Endodermal cell (in vitro differentiated cells): Measurements from ENCODE around the gene RIMBP2. TPM values are rescaled to one million over a fixed set of nuclear protein-coding genes. Genes with fewer than 3 reads are reported as not detected.

Source experiments
- DNase-seq: peaks from one replicate; pipeline ENCODE4 v3.0.0-alpha.2; 2017
- H3K27ac ChIP-seq: 2 replicates; pipeline ENCODE4 v1.5.1; 2013; ENCODE audit warnings: mild to moderate bottlenecking, low read depth, low read length, moderate library complexity
- H3K27me3 ChIP-seq: 2 replicates; pipeline ENCODE4 v1.6.1; 2013; ENCODE audit warnings: mild to moderate bottlenecking, low read length, moderate library complexity; ENCODE audit not compliant: insufficient read depth, control insufficient read depth, poor library complexity, severe bottlenecking
- H3K36me3 ChIP-seq: 2 replicates; pipeline ENCODE4 v1.7.0; 2013; ENCODE audit warnings: mild to moderate bottlenecking, low read length, moderate library complexity; ENCODE audit not compliant: control insufficient read depth, insufficient read depth
- H3K4me1 ChIP-seq: one replicate; pipeline ENCODE4 v1.7.0; 2013; ENCODE audit warnings: low read length; ENCODE audit not compliant: control insufficient read depth, insufficient read depth
- H3K4me3 ChIP-seq: 2 replicates; pipeline ENCODE4 v1.5.1; 2013; ENCODE audit warnings: mild to moderate bottlenecking, low read length, moderate library complexity
- H3K9ac ChIP-seq: 2 replicates; pipeline ENCODE4 v1.6.1; 2013; ENCODE audit warnings: mild to moderate bottlenecking, low read length, moderate library complexity; ENCODE audit not compliant: poor library complexity, severe bottlenecking; ENCODE audit errors: extremely low read depth
- H3K9me3 ChIP-seq: 2 replicates; pipeline ENCODE4 v1.6.1; 2013; ENCODE audit warnings: mild to moderate bottlenecking, low read length, moderate library complexity; ENCODE audit not compliant: control insufficient read depth
- H3K27ac Mint-ChIP-seq: 2 replicates; pipeline ENCODE4 v1.8.0; 2020; ENCODE audit warnings: mixed read lengths
- H3K27me3 Mint-ChIP-seq: 2 replicates; pipeline ENCODE4 v1.8.0; 2021; ENCODE audit warnings: mild to moderate bottlenecking, mixed read lengths; ENCODE audit not compliant: insufficient read depth
- H3K36me3 Mint-ChIP-seq: 2 replicates; pipeline ENCODE4 v1.8.0; 2020; ENCODE audit warnings: low read depth, mixed read lengths
- H3K4me1 Mint-ChIP-seq: 2 replicates; pipeline ENCODE4 v1.8.0; 2020; ENCODE audit warnings: mixed read lengths
- H3K4me3 Mint-ChIP-seq: 2 replicates; pipeline ENCODE4 v1.8.0; 2020; ENCODE audit warnings: mild to moderate bottlenecking, moderate library complexity, mixed read lengths
- H3K9me3 Mint-ChIP-seq: 2 replicates; pipeline ENCODE4 v1.8.0; 2020; ENCODE audit warnings: mild to moderate bottlenecking, mixed read lengths
- WGBS, 2 experiments: methylation state at CpG; one replicate each; pipeline versions ENCODE4 v1.1.5 to v1.1.7; 2013; ENCODE audit warnings: missing lambda C conversion rate in 2 of 2, mixed read lengths in 1 of 2; ENCODE audit not compliant: insufficient coverage in 1 of 2, insufficient read length in 1 of 2; 5-methylcytosine and 5-hydroxymethylcytosine counted together
- total RNA-seq, 2 donors: library from RNA; stranded (reverse); fragmentation: NEBNext Ultra II Directional in 1 of 2; extraction: Animal tissue kit (Norgen Biotek cat#: 25700) in 1 of 2; gene quantifications; 2 replicates in 1 of 2; 3 replicates in 1 of 2; pipeline ENCODE4 v1.2.1, GENCODE V29; 2021
- TF ChIP-seq, protein P1 (sequence below): fragments of 200-600 bp; sonication (generic); conservative IDR thresholded peaks from 2 replicates; pipeline ENCODE4 v1.5.0; 2021; ENCODE audit warnings: antibody characterized with exemption, mild to moderate bottlenecking

The RIMBP2 gene
- total RNA-seq, 2 donors from 2014 or later, result 0.13 to 3.4 TPM

DNA sequence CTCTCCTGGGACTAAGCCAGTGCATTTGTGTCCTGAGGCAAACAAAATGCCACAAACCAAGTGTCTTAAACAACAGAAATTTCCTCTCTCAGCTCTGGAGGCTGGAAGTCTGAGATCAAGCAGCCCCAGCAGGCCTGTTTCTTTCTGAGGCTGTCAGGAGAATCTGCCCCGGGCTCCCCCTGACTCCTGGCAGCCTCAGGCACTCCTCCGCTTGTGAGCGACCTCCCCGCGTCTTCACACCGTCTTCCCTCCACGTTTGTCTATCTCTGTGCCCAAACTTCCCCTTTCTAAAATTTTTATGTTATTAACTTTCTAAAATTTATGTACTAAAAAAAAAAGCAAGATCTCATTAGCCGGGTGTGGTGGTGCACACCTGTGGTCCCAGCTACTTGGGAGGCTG lies 59.7 kb downstream of the RIMBP2 start:
- Histone ChIP-seq H3K27me3 (no peaks in the 10 kb centered on the region), H3K27ac (peak overlapping the region; percentile 32), H3K4me1 (no peaks in the 10 kb centered on the region), H3K4me3 (no peak overlapping the region), H3K9me3 (peaks cover 4% of the 10 kb centered on the region), H3K36me3 (no peaks in the 10 kb centered on the region), H3K9ac (no peak overlapping the region)
- no peaks in the 10 kb centered on the region for H3K4me1 Mint-ChIP-seq
- no peak for DNase-seq
- TF ChIP-seq, protein P1, sequence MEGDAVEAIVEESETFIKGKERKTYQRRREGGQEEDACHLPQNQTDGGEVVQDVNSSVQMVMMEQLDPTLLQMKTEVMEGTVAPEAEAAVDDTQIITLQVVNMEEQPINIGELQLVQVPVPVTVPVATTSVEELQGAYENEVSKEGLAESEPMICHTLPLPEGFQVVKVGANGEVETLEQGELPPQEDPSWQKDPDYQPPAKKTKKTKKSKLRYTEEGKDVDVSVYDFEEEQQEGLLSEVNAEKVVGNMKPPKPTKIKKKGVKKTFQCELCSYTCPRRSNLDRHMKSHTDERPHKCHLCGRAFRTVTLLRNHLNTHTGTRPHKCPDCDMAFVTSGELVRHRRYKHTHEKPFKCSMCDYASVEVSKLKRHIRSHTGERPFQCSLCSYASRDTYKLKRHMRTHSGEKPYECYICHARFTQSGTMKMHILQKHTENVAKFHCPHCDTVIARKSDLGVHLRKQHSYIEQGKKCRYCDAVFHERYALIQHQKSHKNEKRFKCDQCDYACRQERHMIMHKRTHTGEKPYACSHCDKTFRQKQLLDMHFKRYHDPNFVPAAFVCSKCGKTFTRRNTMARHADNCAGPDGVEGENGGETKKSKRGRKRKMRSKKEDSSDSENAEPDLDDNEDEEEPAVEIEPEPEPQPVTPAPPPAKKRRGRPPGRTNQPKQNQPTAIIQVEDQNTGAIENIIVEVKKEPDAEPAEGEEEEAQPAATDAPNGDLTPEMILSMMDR, result no peak
- WGBS, 2 experiments, result 88% methylated on average over 8 of the region's 8 CpGs; no CpG with 5 or more reads in 1 of the 2 experiments
- no peaks in the 10 kb centered on the region for H3K27me3 Mint-ChIP-seq
- H3K36me3 Mint-ChIP-seq, result no peaks in the 10 kb centered on the region
- peaks cover 4% of the 10 kb centered on the region for H3K9me3 Mint-ChIP-seq
- H3K4me3 Mint-ChIP-seq, result no peak overlapping the region
- H3K27ac Mint-ChIP-seq, result no peak overlapping the region

DNA sequence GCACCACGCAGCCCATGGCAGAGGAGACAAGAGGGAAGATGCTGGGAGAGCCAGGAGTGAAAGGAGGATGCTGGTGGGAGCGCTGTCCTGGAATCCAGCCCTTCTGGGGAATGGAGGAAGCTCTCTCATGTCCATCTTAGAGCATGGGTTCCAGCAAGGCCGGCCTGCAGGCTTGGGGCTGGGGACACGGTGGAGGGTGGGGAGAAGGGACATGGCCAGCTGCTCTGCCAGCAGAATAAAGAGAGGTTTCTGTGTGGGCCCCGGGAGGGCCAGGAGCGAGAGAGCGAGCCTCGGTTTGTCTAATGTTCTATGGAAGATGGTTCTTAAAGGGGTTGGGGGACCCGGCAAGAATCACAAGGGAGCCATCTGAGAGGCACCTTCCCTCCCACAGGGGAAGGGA lies 60.2 kb downstream of the RIMBP2 start:
- Histone ChIP-seq H3K4me3 (no peak overlapping the region), H3K9ac (no peak overlapping the region), H3K4me1 (no peaks in the 10 kb centered on the region), H3K27me3 (no peaks in the 10 kb centered on the region), H3K27ac (peak overlapping the region; percentile 32), H3K36me3 (no peaks in the 10 kb centered on the region), H3K9me3 (peaks cover 4% of the 10 kb centered on the region)
- Mint-ChIP-seq H3K27ac (no peak overlapping the region), H3K27me3 (no peaks in the 10 kb centered on the region), H3K9me3 (peaks cover 4% of the 10 kb centered on the region), H3K36me3 (no peaks in the 10 kb centered on the region), H3K4me3 (no peak overlapping the region), H3K4me1 (peaks cover 4% of the 10 kb centered on the region)
- DNase-seq, result no peak
- TF ChIP-seq, protein P1, result no peak
- WGBS, 2 experiments, result 71 to 100% methylated on average over 2 to 9 of the region's 9 CpGs

DNA sequence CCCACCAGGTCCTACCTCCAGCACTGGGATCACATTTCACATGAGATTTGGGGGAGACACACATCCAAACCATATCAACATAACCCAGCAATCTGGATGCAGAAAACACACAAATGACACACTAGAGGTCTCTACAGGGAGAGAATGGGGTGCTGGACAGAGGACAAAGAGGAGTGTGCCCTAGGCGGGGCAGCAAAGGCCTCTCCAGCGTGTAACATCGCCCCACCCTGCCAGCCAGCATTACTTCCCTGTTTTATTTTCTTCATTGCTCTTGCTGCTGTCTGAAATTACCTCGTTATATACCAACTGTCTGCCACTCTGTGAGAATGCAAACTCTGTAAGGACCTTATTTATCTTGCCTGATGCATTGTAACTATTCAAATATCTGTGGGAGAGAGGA lies 61.1 kb downstream of the RIMBP2 start:
- H3K27me3 ChIP-seq, result no peaks in the 10 kb centered on the region
- H3K36me3 Mint-ChIP-seq, result no peaks in the 10 kb centered on the region
- no peaks in the 10 kb centered on the region for H3K4me1 ChIP-seq
- H3K9ac ChIP-seq, result no peak overlapping the region
- H3K36me3 ChIP-seq, result no peaks in the 10 kb centered on the region
- 96 to 98% methylated on average over 4 of the region's 4 CpGs for WGBS, 2 experiments
- H3K4me3 ChIP-seq, result no peak overlapping the region
- no peak overlapping the region for H3K4me3 Mint-ChIP-seq
- H3K9me3 Mint-ChIP-seq, result peaks cover 4% of the 10 kb centered on the region
- peaks cover 9% of the 10 kb centered on the region for H3K4me1 Mint-ChIP-seq
- peaks cover 4% of the 10 kb centered on the region for H3K9me3 ChIP-seq
- H3K27ac ChIP-seq, result no peak overlapping the region
- H3K27ac Mint-ChIP-seq, result no peak overlapping the region
- no peaks in the 10 kb centered on the region for H3K27me3 Mint-ChIP-seq
- TF ChIP-seq, protein P1, result no peak
- no peak for DNase-seq
